ENCODE data around the gene PRXL2B.

DNA sequence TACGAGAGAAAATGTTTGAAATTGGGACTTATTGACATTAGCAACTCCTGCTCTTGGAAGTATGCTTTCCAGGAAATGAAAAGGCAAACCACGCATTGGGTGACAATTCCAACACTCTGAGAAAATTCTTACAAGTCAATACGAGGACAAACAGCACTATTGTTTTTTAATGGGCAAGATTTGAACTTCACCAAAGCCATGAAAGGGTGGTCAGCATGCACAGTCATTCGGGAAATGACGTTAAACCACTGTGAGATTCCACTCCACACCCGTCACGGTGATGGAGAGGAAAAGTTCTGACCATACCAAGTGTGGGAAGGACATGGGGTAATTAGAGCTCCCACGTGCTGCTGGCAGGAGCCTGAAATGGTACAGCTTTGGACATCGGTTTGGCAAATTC, 12.2 kb upstream of the PRXL2B start:
- TF ChIP-seq, protein P1, sequence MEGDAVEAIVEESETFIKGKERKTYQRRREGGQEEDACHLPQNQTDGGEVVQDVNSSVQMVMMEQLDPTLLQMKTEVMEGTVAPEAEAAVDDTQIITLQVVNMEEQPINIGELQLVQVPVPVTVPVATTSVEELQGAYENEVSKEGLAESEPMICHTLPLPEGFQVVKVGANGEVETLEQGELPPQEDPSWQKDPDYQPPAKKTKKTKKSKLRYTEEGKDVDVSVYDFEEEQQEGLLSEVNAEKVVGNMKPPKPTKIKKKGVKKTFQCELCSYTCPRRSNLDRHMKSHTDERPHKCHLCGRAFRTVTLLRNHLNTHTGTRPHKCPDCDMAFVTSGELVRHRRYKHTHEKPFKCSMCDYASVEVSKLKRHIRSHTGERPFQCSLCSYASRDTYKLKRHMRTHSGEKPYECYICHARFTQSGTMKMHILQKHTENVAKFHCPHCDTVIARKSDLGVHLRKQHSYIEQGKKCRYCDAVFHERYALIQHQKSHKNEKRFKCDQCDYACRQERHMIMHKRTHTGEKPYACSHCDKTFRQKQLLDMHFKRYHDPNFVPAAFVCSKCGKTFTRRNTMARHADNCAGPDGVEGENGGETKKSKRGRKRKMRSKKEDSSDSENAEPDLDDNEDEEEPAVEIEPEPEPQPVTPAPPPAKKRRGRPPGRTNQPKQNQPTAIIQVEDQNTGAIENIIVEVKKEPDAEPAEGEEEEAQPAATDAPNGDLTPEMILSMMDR (IDR thresholded peaks at IDR 0.05), result no peak
- no peak for TF ChIP-seq POLR2A (IDR thresholded peaks at IDR 0.05)
